Activated T-helper 2 cell treated with anti-CD3 and anti-CD28 coated beads, Interferon-gamma antibody, Interleukin-2, Interleukin-4, amounts not matched to agents 10 μg/mL and 5 μg/mL and 100 μg/mL, durations not matched to agents 14 hours and 24 hours and 36 hours (primary cell): ENCODE measurements around the gene SLC6A5. TPM values are rescaled to one million over a fixed set of nuclear protein-coding genes. Genes with fewer than 3 reads are reported as not detected.

Source experiments
- DNase-seq: peaks from one replicate; pipeline ENCODE4 v3.0.0; 2021; ENCODE audit warnings: low spot score
- H3K27ac Mint-ChIP-seq: one replicate; pipeline ENCODE4 v1.8.0; 2021; ENCODE audit warnings: mixed read lengths
- H3K27me3 Mint-ChIP-seq: one replicate; pipeline ENCODE4 v1.8.0; 2021; ENCODE audit warnings: low read depth, mixed read lengths
- H3K36me3 Mint-ChIP-seq: one replicate; pipeline ENCODE4 v1.8.0; 2021; ENCODE audit warnings: low read depth, mixed read lengths
- H3K4me1 Mint-ChIP-seq: one replicate; pipeline ENCODE4 v1.8.0; 2021; ENCODE audit warnings: low read depth, mixed read lengths
- H3K4me3 Mint-ChIP-seq: one replicate; pipeline ENCODE4 v1.8.0; 2021; ENCODE audit warnings: low read depth, mild to moderate bottlenecking, moderate library complexity, mixed read lengths
- H3K9me3 Mint-ChIP-seq: one replicate; pipeline ENCODE4 v1.8.0; 2021; ENCODE audit warnings: mixed read lengths
- intact Hi-C: fragments of 100-400 bp; cut with micrococcal nuclease; formaldehyde crosslinking; loops from one replicate; pipeline ENCODE4 v1.15.1; 2023
- total RNA-seq: library from RNA; stranded (reverse); gene quantifications from 2 replicates; pipeline ENCODE4 v1.2.3, GENCODE V29; 2022

Gene SLC6A5
- total RNA-seq, 1 donor from 2014 or later: not detected

- H3K4me3 Mint-ChIP-seq: no peak overlapping the region
- H3K27me3 Mint-ChIP-seq: peaks cover 92% of the 10 kb centered on the region
- no peaks in the 10 kb centered on the region for H3K36me3 Mint-ChIP-seq
- peaks cover 2% of the 10 kb centered on the region for H3K4me1 Mint-ChIP-seq
- no peak for DNase-seq
- H3K9me3 Mint-ChIP-seq: no peaks in the 10 kb centered on the region
- no peak overlapping the region for H3K27ac Mint-ChIP-seq
- intact Hi-C loops: no loop called here
Observed at GRCh38 chr11:20600020-20600346, 575 bp downstream of the SLC6A5 start.

- Mint-ChIP-seq H3K4me1 (peaks cover 2% of the 10 kb centered on the region), H3K27me3 (peaks cover 93% of the 10 kb centered on the region), H3K9me3 (no peaks in the 10 kb centered on the region), H3K27ac (peak overlapping the region; percentile 29), H3K36me3 (no peaks in the 10 kb centered on the region), H3K4me3 (no peak overlapping the region)
- no peak for DNase-seq
- intact Hi-C loops: no loop called here
Observed at GRCh38 chr11:20600551-20600950, 1.1 kb downstream of the SLC6A5 start.

- no peak overlapping the region for H3K27ac Mint-ChIP-seq
- H3K9me3 Mint-ChIP-seq: no peaks in the 10 kb centered on the region
- intact Hi-C loops: no loop called here
- peaks cover 2% of the 10 kb centered on the region for H3K4me1 Mint-ChIP-seq
- DNase-seq: no peak
- H3K27me3 Mint-ChIP-seq: peaks cover 93% of the 10 kb centered on the region
- no peak overlapping the region for H3K4me3 Mint-ChIP-seq
- H3K36me3 Mint-ChIP-seq: no peaks in the 10 kb centered on the region
Observed at GRCh38 chr11:20601221-20601914, 2.0 kb downstream of the SLC6A5 start.

- DNase-seq: no peak
- H3K36me3 Mint-ChIP-seq: no peaks in the 10 kb centered on the region
- no peaks in the 10 kb centered on the region for H3K4me1 Mint-ChIP-seq
- no peaks in the 10 kb centered on the region for H3K9me3 Mint-ChIP-seq
- H3K27me3 Mint-ChIP-seq: peaks cover 90% of the 10 kb centered on the region
- no peak overlapping the region for H3K4me3 Mint-ChIP-seq
- intact Hi-C loops: no loop called here
- no peak overlapping the region for H3K27ac Mint-ChIP-seq
Observed at GRCh38 chr11:20604295-20604803, 4.9 kb downstream of the SLC6A5 start.

GRCh38 chr11:20604864-20605601 is 5.6 kb downstream of the SLC6A5 start:
- Mint-ChIP-seq H3K4me3 (no peak overlapping the region), H3K36me3 (no peaks in the 10 kb centered on the region), H3K27ac (no peak overlapping the region), H3K4me1 (peaks cover 1% of the 10 kb centered on the region), H3K27me3 (peaks cover 88% of the 10 kb centered on the region), H3K9me3 (no peaks in the 10 kb centered on the region)
- DNase-seq: no peak
- intact Hi-C loops: loop anchor here (5.0 kb wide), 1 partner anchor 218 kb away; the partner anchor contains the start of gene PRMT3

- Mint-ChIP-seq H3K4me1 (peaks cover 6% of the 10 kb centered on the region), H3K27me3 (peaks cover 88% of the 10 kb centered on the region)
Observed at GRCh38 chr11:20605602-20606091, 6.2 kb downstream of the SLC6A5 start.

GRCh38 chr11:20608934-20609333 is 9.5 kb downstream of the SLC6A5 start:
- no peak for DNase-seq
- no peak overlapping the region for H3K4me3 Mint-ChIP-seq
- H3K27me3 Mint-ChIP-seq: peaks cover 73% of the 10 kb centered on the region
- H3K9me3 Mint-ChIP-seq: no peaks in the 10 kb centered on the region
- intact Hi-C loops: loop anchor here (5.0 kb wide), 1 partner anchor 222 kb away; the partner anchor contains the start of gene PRMT3
- no peaks in the 10 kb centered on the region for H3K36me3 Mint-ChIP-seq
- no peak overlapping the region for H3K27ac Mint-ChIP-seq
- peaks cover 6% of the 10 kb centered on the region for H3K4me1 Mint-ChIP-seq

More at GRCh38 chr11:20605602-20606091, 6.2 kb downstream of the SLC6A5 start:
- H3K36me3 Mint-ChIP-seq: no peaks in the 10 kb centered on the region
- no peak for DNase-seq
- no peak overlapping the region for H3K4me3 Mint-ChIP-seq
- no peaks in the 10 kb centered on the region for H3K9me3 Mint-ChIP-seq
- no peak overlapping the region for H3K27ac Mint-ChIP-seq
- intact Hi-C loops: loop anchor here (5.0 kb wide), 1 partner anchor 218 kb away; the partner anchor contains the start of gene PRMT3

GRCh38 chr11:20609727-20610707 is 10.6 kb downstream of the SLC6A5 start:
- peak; percentile 49 for DNase-seq
- Mint-ChIP-seq H3K36me3 (no peaks in the 10 kb centered on the region), H3K4me1 (peaks cover 6% of the 10 kb centered on the region), H3K27ac (no peak overlapping the region), H3K9me3 (no peaks in the 10 kb centered on the region), H3K4me3 (peak overlapping the region; percentile 54), H3K27me3 (peaks cover 68% of the 10 kb centered on the region)
- intact Hi-C loops: loop anchor here (1.0 to 5.0 kb wide), 2 partner anchors 213 to 223 kb away; partner anchors contain the start of gene PRMT3

GRCh38 chr11:20610825-20611224 is 11.4 kb downstream of the SLC6A5 start:
- Mint-ChIP-seq H3K36me3 (no peaks in the 10 kb centered on the region), H3K27me3 (peaks cover 62% of the 10 kb centered on the region), H3K4me1 (peaks cover 6% of the 10 kb centered on the region), H3K9me3 (no peaks in the 10 kb centered on the region), H3K4me3 (no peak overlapping the region), H3K27ac (no peak overlapping the region)
- no peak for DNase-seq
- intact Hi-C loops: loop anchor here (1.0 kb wide), 1 partner anchor 214 kb away; no protein-coding TSS in a partner anchor

GRCh38 chr11:20611445-20611844 is 12.0 kb downstream of the SLC6A5 start:
- DNase-seq: no peak
- intact Hi-C loops: no loop called here
- no peaks in the 10 kb centered on the region for H3K36me3 Mint-ChIP-seq
- no peaks in the 10 kb centered on the region for H3K9me3 Mint-ChIP-seq
- H3K4me1 Mint-ChIP-seq: peaks cover 6% of the 10 kb centered on the region
- H3K27me3 Mint-ChIP-seq: peaks cover 56% of the 10 kb centered on the region
- no peak overlapping the region for H3K4me3 Mint-ChIP-seq
- H3K27ac Mint-ChIP-seq: no peak overlapping the region

- H3K27me3 Mint-ChIP-seq: peaks cover 54% of the 10 kb centered on the region
- no peak overlapping the region for H3K27ac Mint-ChIP-seq
- H3K9me3 Mint-ChIP-seq: no peaks in the 10 kb centered on the region
- intact Hi-C loops: no loop called here
- no peak overlapping the region for H3K4me3 Mint-ChIP-seq
- H3K4me1 Mint-ChIP-seq: peaks cover 6% of the 10 kb centered on the region
- DNase-seq: no peak
- H3K36me3 Mint-ChIP-seq: no peaks in the 10 kb centered on the region
Observed at GRCh38 chr11:20611892-20612291, 12.5 kb downstream of the SLC6A5 start.

- DNase-seq: no peak
- H3K4me1 Mint-ChIP-seq: peaks cover 6% of the 10 kb centered on the region
- peaks cover 51% of the 10 kb centered on the region for H3K27me3 Mint-ChIP-seq
- no peaks in the 10 kb centered on the region for H3K9me3 Mint-ChIP-seq
- intact Hi-C loops: no loop called here
- H3K27ac Mint-ChIP-seq: no peak overlapping the region
- H3K4me3 Mint-ChIP-seq: no peak overlapping the region
- no peaks in the 10 kb centered on the region for H3K36me3 Mint-ChIP-seq
Observed at GRCh38 chr11:20612416-20612815, 13.0 kb downstream of the SLC6A5 start.
